Measurements from ENCODE around the gene MACROH2A1. TPM values are rescaled to one million over a fixed set of nuclear protein-coding genes. Genes with fewer than 3 reads are reported as not detected.
A peak's percentile ranks its signal among the peaks of the same experiment; 100 is the strongest.

MACROH2A1 gene
- total and polyA plus RNA-seq, 2 of the 4 experiments (the other 2 are of a cell fraction): 122 to 126 TPM

GRCh38 chr5:135442431-135443160 is 43.6 kb upstream of the MACROH2A1 start:
- Histone ChIP-seq H3K4ac (ENCODE audit: low read depth, low read length) (no peak overlapping the region), H3K9me1 (ENCODE audit: insufficient read depth, low read length) (peaks cover 9% of the 10 kb centered on the region), H3K56ac (ENCODE audit: extremely low read depth, insufficient read depth, low read length) (no peak overlapping the region), H4K91ac (ENCODE audit: insufficient read depth, low read depth, low read length) (no peak overlapping the region), H2BK15ac (ENCODE audit: low read depth, low read length) (no peak overlapping the region), H3K18ac (ENCODE audit: low read depth, low read length) (no peak overlapping the region), H2AFZ (replicated peaks; ENCODE audit: low read length, poor library complexity) (peak overlapping the region; percentile 37), H3K23ac (ENCODE audit: low read depth, low read length) (peak overlapping the region; percentile 36; the same call in 1 of the 2 replicates), H2AK5ac (ENCODE audit: low read depth, low read length) (no peak overlapping the region), H3K14ac (replicated peaks; ENCODE audit: low read depth, low read length) (no peak overlapping the region), H3K4me1 (ENCODE audit: control insufficient read depth, insufficient read depth, low read length) (peaks cover 9% of the 10 kb centered on the region), H3K9ac (ENCODE audit: low read depth, low read length) (no peak overlapping the region), H3K27me3 (ENCODE audit: control insufficient read depth, insufficient read depth, low read length) (peaks cover 5% of the 10 kb centered on the region), H2BK5ac (ENCODE audit: low read depth, low read length, poor library complexity, severe bottlenecking) (no peak overlapping the region), H2BK120ac (ENCODE audit: low read depth, low read length) (no peak overlapping the region), H3K79me1 (ENCODE audit: low read depth in 1 of 2, low read length in 2 of 2) (no peaks in the 10 kb centered on the region), H4K20me1 (ENCODE audit: insufficient read depth, low read length) (no peaks in the 10 kb centered on the region), H3K36me3 (ENCODE audit: control insufficient read depth, insufficient read depth, low read length) (no peaks in the 10 kb centered on the region), H3K27ac (ENCODE audit: insufficient read depth, low read length) (no peak overlapping the region), H3K4me3 (ENCODE audit: insufficient read depth, low read depth, low read length) (no peak overlapping the region), H3K4me2 (ENCODE audit: low read depth, low read length) (no peak overlapping the region), H3K9me3 (ENCODE audit: control insufficient read depth, insufficient read depth, low read length) (no peaks in the 10 kb centered on the region; the same call in 1 of the 2 replicates), H2BK20ac (ENCODE audit: low read depth, low read length) (no peak overlapping the region), H4K5ac (ENCODE audit: low read depth, low read length) (no peak overlapping the region), H2AK9ac (replicated peaks; ENCODE audit: low read depth, low read length, poor library complexity) (peak overlapping the region; percentile 63), H4K8ac (ENCODE audit: low read depth in 2 of 2, low read length in 2 of 2) (no peak overlapping the region)
- peak; percentile 8 for ATAC-seq (ENCODE audit: low read depth)
- intact Hi-C loops (cut with micrococcal nuclease) (no loop called here), in situ Hi-C loops (cut with MboI; ENCODE audit: low sequenced_read_pairs) (no loop called here), dilution Hi-C loops (cut with HindIII; ENCODE audit: low sequenced_read_pairs, unreplicated experiment) (no loop called here)
- ChIA-PET CTCF (interaction anchor here (1.3 to 1.4 kb wide), 3 partner anchors 15 to 123 kb away, joined by 3 read pairs; no protein-coding TSS in a partner anchor), POLR2A (ENCODE audit: unreplicated experiment) (no interaction called here)
- 17% methylated on average over 1 of the region's 8 CpGs; no CpG with 5 or more reads in 1 of the 2 experiments for WGBS, 2 experiments (ENCODE audit: extremely low coverage in 2 of 2, insufficient read length in 1 of 2)
- no peak for TF ChIP-seq MXI1 (IDR thresholded peaks at IDR 0.05; ENCODE audit: borderline replicate concordance, low read depth, low read length)
- TF ChIP-seq MAZ (IDR thresholded peaks at IDR 0.05; ENCODE audit: borderline replicate concordance, low read depth, low read length): no peak
- TF ChIP-seq SMC3 (IDR thresholded peaks at IDR 0.05; ENCODE audit: low read depth, low read length): no peak
- TF ChIP-seq CTCF (conservative IDR thresholded peaks at IDR 0.05; ENCODE audit: low read depth, low read length): no peak
- no peak for TF ChIP-seq USF2 (IDR thresholded peaks at IDR 0.05; ENCODE audit: low read depth, low read length)
- no peak for TF ChIP-seq RCOR1 (IDR thresholded peaks at IDR 0.05; ENCODE audit: insufficient replicate concordance, low read length)
- no peak for TF ChIP-seq POLR2A (IDR thresholded peaks at IDR 0.05; ENCODE audit: low read depth, low read length)
- no peak for TF ChIP-seq RFX5 (IDR thresholded peaks at IDR 0.05; ENCODE audit: low read depth, low read length)
- no peak for DNase-seq
- BruUV-seq (replicated peaks): no TSS peak

Data from IMR-90 (cell line).